ENCODE results near the gene VSX1.

The VSX1 gene

GRCh38 chr20:25087186-25087929, 5.4 kb upstream of the VSX1 start:
- no peak for DNase-seq (ENCODE audit: low read depth in 2 of 2, low spot score in 1 of 2)

GRCh38 chr20:25085756-25086495, 4.0 kb upstream of the VSX1 start:
- DNase-seq (ENCODE audit: low read depth in 2 of 2, low spot score in 1 of 2) = no peak

GRCh38 chr20:25084626-25085187, 2.8 kb upstream of the VSX1 start:
- DNase-seq (ENCODE audit: low read depth in 2 of 2, low spot score in 1 of 2) = no peak

- no peak for DNase-seq (ENCODE audit: low read depth in 2 of 2, low spot score in 1 of 2)
Observed at GRCh38 chr20:25083773-25084625, 2.1 kb upstream of the VSX1 start.

- DNase-seq (ENCODE audit: low read depth in 2 of 2, low spot score in 1 of 2) = no peak
Observed at GRCh38 chr20:25083141-25083772, 1.3 kb upstream of the VSX1 start.

GRCh38 chr20:25082498-25082873, 545 bp upstream of the VSX1 start:
- DNase-seq (ENCODE audit: low read depth in 2 of 2, low spot score in 1 of 2) = no peak

GRCh38 chr20:25081065-25081729, 744 bp downstream of the VSX1 start:
- no peak for DNase-seq (ENCODE audit: low read depth in 2 of 2, low spot score in 1 of 2)

- DNase-seq (ENCODE audit: low read depth in 2 of 2, low spot score in 1 of 2) = no peak
Observed at GRCh38 chr20:25079171-25079570, 2.8 kb downstream of the VSX1 start.

- no peak for DNase-seq (ENCODE audit: low read depth in 2 of 2, low spot score in 1 of 2)
Observed at GRCh38 chr20:25078662-25079061, 3.3 kb downstream of the VSX1 start.

- no peak for DNase-seq (ENCODE audit: low read depth in 2 of 2, low spot score in 1 of 2)
Observed at GRCh38 chr20:25077610-25078169, 4.3 kb downstream of the VSX1 start.

GRCh38 chr20:25076731-25077609, 5.0 kb downstream of the VSX1 start:
- no peak for DNase-seq (ENCODE audit: low read depth in 2 of 2, low spot score in 1 of 2)

GRCh38 chr20:25076201-25076600, 5.7 kb downstream of the VSX1 start:
- no peak for DNase-seq (ENCODE audit: low read depth in 2 of 2, low spot score in 1 of 2)

GRCh38 chr20:25073544-25073943, 8.4 kb downstream of the VSX1 start:
- no peak for DNase-seq (ENCODE audit: low read depth in 2 of 2, low spot score in 1 of 2)

GRCh38 chr20:25072226-25072811, 9.6 kb downstream of the VSX1 start:
- DNase-seq (ENCODE audit: low read depth in 2 of 2, low spot score in 1 of 2) = no peak

GRCh38 chr20:25071734-25072133, 10.2 kb downstream of the VSX1 start:
- DNase-seq (ENCODE audit: low read depth in 2 of 2, low spot score in 1 of 2) = no peak

GRCh38 chr20:25070821-25071473, 11.0 kb downstream of the VSX1 start:
- no peak for DNase-seq (ENCODE audit: low read depth in 2 of 2, low spot score in 1 of 2)

GRCh38 chr20:25067102-25067987, 14.6 kb downstream of the VSX1 start:
- no peak for DNase-seq (ENCODE audit: low read depth in 2 of 2, low spot score in 1 of 2)

Measured in stimulated activated CD8-positive, alpha-beta memory T cell treated with anti-CD3 and anti-CD28 coated beads, Interleukin-4, amount 100 ng/mL, for 4 hours (primary cell).